GM13976 (cell line): ENCODE results near the gene BDP1.
"Not testable (repeated sequence)": the region's sequence is repeated elsewhere in the genome, so short reads cannot be mapped to it uniquely, and the experiment has no call there.

Experiments used
- DNase-seq: peaks from one replicate; pipeline ENCODE4 v3.0.0; 2012; ENCODE audit warnings: low spot score
- in situ Hi-C: fragments of 300-500 bp; cut with MboI; formaldehyde crosslinking; loops from one replicate; pipeline ENCODE4 v1.12.0; 2022; ENCODE audit warnings: low sequenced_read_pairs, mixed read lengths, inconsistent platforms; ENCODE audit not compliant: unreplicated experiment
- TF ChIP-seq, protein P1 (sequence below): IDR thresholded peaks from 2 replicates; pipeline ENCODE4 v1.5.1; 2012; ENCODE audit warnings: borderline replicate concordance, mild to moderate bottlenecking; ENCODE audit not compliant: insufficient read depth; ENCODE audit errors: extremely low read depth, missing control alignments, control extremely low read depth

BDP1 gene

DNA sequence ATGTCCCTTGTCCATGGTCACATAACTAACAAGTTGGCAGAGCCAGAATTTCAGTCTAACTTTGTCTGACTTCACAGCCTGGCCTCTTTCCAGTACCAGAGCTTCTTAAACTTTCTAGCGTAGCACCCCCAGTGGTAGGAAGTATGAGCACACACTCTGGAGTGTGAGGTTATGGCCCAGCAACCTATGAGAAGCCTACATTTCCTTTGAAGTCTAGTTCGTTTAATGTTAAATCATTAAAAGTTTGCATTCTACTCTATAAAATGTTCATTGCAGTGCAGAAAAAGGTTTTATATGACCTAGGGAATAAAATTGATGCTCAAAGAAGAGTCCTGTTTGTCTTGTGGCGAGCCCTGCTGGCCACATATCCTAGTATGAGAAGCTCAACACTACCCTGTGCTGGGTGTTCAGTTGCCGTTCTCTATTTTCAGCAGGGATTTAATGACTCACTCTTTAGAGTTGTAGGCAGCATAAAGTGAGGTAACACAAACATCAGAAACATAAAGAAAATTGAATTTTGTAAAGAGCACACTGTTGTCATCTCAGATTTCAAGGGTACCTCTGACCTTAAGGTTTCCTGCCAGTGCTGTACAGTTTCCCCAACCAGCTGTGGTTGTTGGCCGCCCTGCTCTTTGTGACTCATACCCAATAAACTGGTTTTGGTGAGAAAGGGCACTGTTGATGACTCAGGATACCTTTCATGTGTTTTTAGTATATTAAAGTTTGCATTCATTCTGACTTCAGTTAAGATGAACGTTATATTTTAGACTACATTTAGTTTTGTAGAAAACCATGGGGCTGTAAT lies 146.0 kb downstream of the BDP1 start:
- DNase-seq = peak; percentile 69
- TF ChIP-seq, protein P1, sequence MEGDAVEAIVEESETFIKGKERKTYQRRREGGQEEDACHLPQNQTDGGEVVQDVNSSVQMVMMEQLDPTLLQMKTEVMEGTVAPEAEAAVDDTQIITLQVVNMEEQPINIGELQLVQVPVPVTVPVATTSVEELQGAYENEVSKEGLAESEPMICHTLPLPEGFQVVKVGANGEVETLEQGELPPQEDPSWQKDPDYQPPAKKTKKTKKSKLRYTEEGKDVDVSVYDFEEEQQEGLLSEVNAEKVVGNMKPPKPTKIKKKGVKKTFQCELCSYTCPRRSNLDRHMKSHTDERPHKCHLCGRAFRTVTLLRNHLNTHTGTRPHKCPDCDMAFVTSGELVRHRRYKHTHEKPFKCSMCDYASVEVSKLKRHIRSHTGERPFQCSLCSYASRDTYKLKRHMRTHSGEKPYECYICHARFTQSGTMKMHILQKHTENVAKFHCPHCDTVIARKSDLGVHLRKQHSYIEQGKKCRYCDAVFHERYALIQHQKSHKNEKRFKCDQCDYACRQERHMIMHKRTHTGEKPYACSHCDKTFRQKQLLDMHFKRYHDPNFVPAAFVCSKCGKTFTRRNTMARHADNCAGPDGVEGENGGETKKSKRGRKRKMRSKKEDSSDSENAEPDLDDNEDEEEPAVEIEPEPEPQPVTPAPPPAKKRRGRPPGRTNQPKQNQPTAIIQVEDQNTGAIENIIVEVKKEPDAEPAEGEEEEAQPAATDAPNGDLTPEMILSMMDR = peak; percentile 59
- in situ Hi-C loops = no loop called here

DNA sequence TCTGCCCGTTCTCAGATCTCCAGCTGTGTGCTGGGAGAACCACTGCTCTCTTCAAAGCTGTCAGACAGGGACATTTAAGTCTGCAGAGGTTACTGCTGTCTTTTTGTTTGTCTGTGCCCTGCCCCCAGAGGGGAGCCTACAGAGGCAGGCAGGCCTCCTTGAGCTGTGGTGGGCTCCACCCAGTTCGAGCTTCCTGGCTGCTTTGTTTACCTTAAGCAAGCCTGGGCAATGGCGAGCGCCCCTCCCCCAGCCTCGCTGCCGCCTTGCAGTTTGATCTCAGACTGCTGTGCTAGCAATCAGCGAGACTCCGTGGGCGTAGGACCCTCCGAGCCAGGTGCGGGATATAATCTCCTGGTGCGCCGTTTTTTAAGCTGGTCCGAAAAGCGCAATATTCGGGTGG lies 154.5 kb downstream of the BDP1 start:
- DNase-seq, in situ Hi-C loops: not testable (repeated sequence)

DNA sequence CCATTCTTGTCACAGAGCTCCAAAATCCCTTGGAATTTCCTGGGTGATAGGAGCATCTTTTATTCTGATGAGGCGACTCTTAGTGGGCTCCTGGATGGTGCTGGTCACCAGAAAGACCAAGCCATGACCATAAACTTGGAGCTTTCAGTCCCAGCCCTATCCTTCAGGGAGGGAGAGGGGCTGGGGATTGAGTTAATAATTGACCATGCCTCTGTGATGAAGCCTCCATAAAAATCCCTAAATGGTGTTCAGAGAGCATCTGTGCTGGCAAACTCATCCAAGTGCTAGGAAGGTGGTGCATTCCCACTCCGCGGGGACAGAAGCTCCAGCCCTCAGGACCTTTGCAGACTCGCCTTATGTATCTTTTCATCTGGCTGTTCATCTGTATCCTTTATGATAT lies 160.4 kb downstream of the BDP1 start:
- TF ChIP-seq, protein P1 = no peak
- in situ Hi-C loops = no loop called here
- DNase-seq = no peak
